Neural cell (in vitro differentiated cells): ENCODE measurements around the gene HEPACAM. TPM values are rescaled to one million over a fixed set of nuclear protein-coding genes. Genes with fewer than 3 reads are reported as not detected.

ENCODE experiments used
- H2AFZ ChIP-seq: fragments of 200-600, 300-800 bp; sonication (generic), shearing (Covaris generic); 2 replicates; pipeline ENCODE4 v1.6.0; 2014; ENCODE audit warnings: low read depth, mild to moderate bottlenecking, antibody characterized with exemption, low read length, moderate library complexity
- H3F3A ChIP-seq: fragments of 200-600 bp; shearing (Covaris generic); 2 replicates; pipeline ENCODE4 v1.6.1; 2016; ENCODE audit warnings: mild to moderate bottlenecking, moderate library complexity, mixed read lengths, antibody characterized with exemption, low read length; ENCODE audit not compliant: insufficient read depth, poor library complexity, severe bottlenecking
- H3K27ac ChIP-seq: fragments of 200-600, 300-800 bp; sonication (generic), shearing (Covaris generic); 2 replicates; pipeline ENCODE4 v1.5.1; 2014; ENCODE audit warnings: mild to moderate bottlenecking, low read length, moderate library complexity
- H3K27me3 ChIP-seq: fragments of 300-800, 200-600 bp; sonication (generic), shearing (Covaris generic); 2 replicates; pipeline ENCODE4 v1.6.0; 2014; ENCODE audit warnings: mild to moderate bottlenecking, low read depth, low read length, moderate library complexity; ENCODE audit not compliant: insufficient read depth
- H3K36me3 ChIP-seq: fragments of 300-800, 200-600 bp; sonication (generic), shearing (Covaris generic); 2 replicates; pipeline ENCODE4 v1.5.1; 2014; ENCODE audit warnings: mild to moderate bottlenecking, antibody characterized with exemption, low read length, moderate library complexity; ENCODE audit not compliant: insufficient read depth
- H3K4me2 ChIP-seq: fragments of 300-800, 200-600 bp; sonication (generic), shearing (Covaris generic); 2 replicates; pipeline ENCODE4 v1.6.0; 2014; ENCODE audit warnings: mild to moderate bottlenecking, low read length
- H3K4me3 ChIP-seq: fragments of 300-800, 200-600 bp; sonication (generic), shearing (Covaris generic); 2 replicates; pipeline ENCODE4 v1.5.1; 2014; ENCODE audit warnings: mild to moderate bottlenecking, low read length, moderate library complexity
- H3K79me2 ChIP-seq: fragments of 200-600 bp; shearing (Covaris generic); replicated peaks from 2 replicates; pipeline ENCODE4 v1.6.0; 2014; ENCODE audit warnings: mild to moderate bottlenecking, low read length, moderate library complexity; ENCODE audit not compliant: insufficient read depth
- H3K9ac ChIP-seq: fragments of 300-800, 200-600 bp; sonication (generic), shearing (Covaris generic); 2 replicates; pipeline ENCODE4 v1.6.1; 2016; ENCODE audit warnings: mild to moderate bottlenecking, low read length, mixed read lengths
- H3K9me2 ChIP-seq: fragments of 200-600 bp; shearing (Covaris generic); 2 replicates; pipeline ENCODE4 v1.6.1; 2016; ENCODE audit warnings: mild to moderate bottlenecking, low read length, mixed read lengths; ENCODE audit not compliant: insufficient read depth
- H3K9me3 ChIP-seq: fragments of 200-600, 300-800 bp; sonication (generic), shearing (Covaris generic); 2 replicates; pipeline ENCODE4 v1.6.1; 2016; ENCODE audit warnings: mild to moderate bottlenecking, mixed run types, low read length, moderate library complexity, mixed read lengths
- H4K20me1 ChIP-seq: fragments of 200-600 bp; shearing (Covaris generic); 2 replicates; pipeline ENCODE4 v1.6.1; 2016; ENCODE audit warnings: mild to moderate bottlenecking, mixed run types; ENCODE audit not compliant: insufficient read depth
- EP300 ChIP-seq: fragments of 450-650 bp; conservative IDR thresholded peaks from 2 replicates; pipeline ENCODE4 v1.6.1; 2014; ENCODE audit warnings: antibody characterized with exemption, mild to moderate bottlenecking, moderate library complexity; ENCODE audit not compliant: poor library complexity, severe bottlenecking
- EZH2 ChIP-seq: fragments of 200-600, 300-800 bp; shearing (Covaris generic), sonication (generic); IDR thresholded peaks from 2 replicates; pipeline ENCODE4 v1.6.1; 2014; ENCODE audit warnings: antibody characterized with exemption, low read length, borderline replicate concordance, mild to moderate bottlenecking; ENCODE audit not compliant: insufficient read depth, poor library complexity, severe bottlenecking
- MXI1 ChIP-seq: fragments of 450-650 bp; conservative IDR thresholded peaks from 2 replicates; pipeline ENCODE4 v1.6.1; 2014; ENCODE audit warnings: antibody characterized with exemption, mild to moderate bottlenecking; ENCODE audit not compliant: poor library complexity, severe bottlenecking
- POLR2AphosphoS5 ChIP-seq: IDR thresholded peaks from 2 replicates; pipeline ENCODE4 v1.6.1; 2012
- RAD21 ChIP-seq: fragments of 450-650 bp; conservative IDR thresholded peaks from 2 replicates; pipeline ENCODE4 v1.6.1; 2014; ENCODE audit warnings: antibody characterized with exemption, mild to moderate bottlenecking, moderate library complexity
- SMC3 ChIP-seq: fragments of 450-650 bp; conservative IDR thresholded peaks from 2 replicates; pipeline ENCODE4 v1.6.1; 2014; ENCODE audit warnings: antibody characterized with exemption, mild to moderate bottlenecking, moderate library complexity; ENCODE audit not compliant: poor library complexity
- TAF1 ChIP-seq: IDR thresholded peaks from 2 replicates; pipeline ENCODE4 v1.6.1; 2012; ENCODE audit warnings: low read depth
- polyA plus RNA-seq: library from polyadenylated mRNA; depleted of rRNA; stranded (reverse); fragments of >200 nt; gene quantifications from 2 replicates; pipeline ENCODE4 v1.2.3, GENCODE V29; 2014
- TF ChIP-seq, protein P1 (sequence below): fragments of 450-650 bp; IDR thresholded peaks from 2 replicates; pipeline ENCODE4 v1.5.1; 2014; ENCODE audit warnings: antibody characterized with exemption, mild to moderate bottlenecking, moderate library complexity; ENCODE audit not compliant: poor library complexity, severe bottlenecking
- TF ChIP-seq, protein P2 (sequence below): IDR thresholded peaks from 2 replicates; pipeline ENCODE4 v1.6.1; 2012; ENCODE audit warnings: borderline replicate concordance

Gene HEPACAM
- polyA plus RNA-seq, 1 donor from 2014 or later: not detected

DNA sequence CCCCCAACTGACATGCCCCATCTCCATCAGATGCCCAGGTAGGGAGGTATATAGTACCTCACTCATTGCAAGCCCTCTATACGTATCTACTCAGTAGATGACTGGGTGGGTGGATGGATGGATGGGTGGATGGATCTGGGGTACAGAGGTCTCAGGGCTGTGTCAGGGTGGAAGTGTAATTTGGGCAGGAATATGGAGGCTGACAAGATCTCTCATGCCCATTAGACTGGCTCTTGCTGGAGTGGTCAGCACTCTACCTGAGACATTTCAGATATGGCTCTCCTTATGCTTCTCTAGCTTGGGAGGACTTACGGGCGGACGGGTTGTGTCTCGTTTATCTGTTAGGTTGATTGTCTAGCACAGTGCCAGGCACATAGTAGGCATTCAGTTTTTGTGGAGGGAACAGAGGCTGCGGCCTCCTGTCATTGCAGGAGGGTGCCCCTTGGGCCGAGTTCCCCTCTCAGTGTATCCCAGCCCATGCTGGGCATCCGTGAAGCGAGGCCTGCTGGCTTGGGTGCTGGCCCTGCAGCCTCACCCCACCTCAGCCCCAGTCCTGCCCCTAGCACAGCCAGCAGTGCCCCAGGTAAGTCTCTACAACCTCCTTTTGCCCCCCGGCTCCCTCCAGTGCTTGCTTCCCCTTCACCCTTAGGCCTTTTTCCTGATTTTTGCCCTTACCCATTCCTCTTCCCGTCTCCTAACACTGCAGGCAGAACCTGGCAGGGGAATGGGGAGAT is 56.9 kb downstream of the HEPACAM start:
- Histone ChIP-seq H3K9me2 (no peaks in the 10 kb centered on the region), H3K4me3 (no peak overlapping the region), H3K27me3 (peaks cover 7% of the 10 kb centered on the region), H4K20me1 (no peaks in the 10 kb centered on the region), H3K27ac (no peak overlapping the region), H2AFZ (no peak overlapping the region), H3K36me3 (no peaks in the 10 kb centered on the region), H3K79me2 (no peaks in the 10 kb centered on the region), H3K9me3 (no peaks in the 10 kb centered on the region), H3K9ac (no peak overlapping the region), H3K4me2 (no peak overlapping the region), H3F3A (no peaks in the 10 kb centered on the region)
- TF ChIP-seq, protein P1, sequence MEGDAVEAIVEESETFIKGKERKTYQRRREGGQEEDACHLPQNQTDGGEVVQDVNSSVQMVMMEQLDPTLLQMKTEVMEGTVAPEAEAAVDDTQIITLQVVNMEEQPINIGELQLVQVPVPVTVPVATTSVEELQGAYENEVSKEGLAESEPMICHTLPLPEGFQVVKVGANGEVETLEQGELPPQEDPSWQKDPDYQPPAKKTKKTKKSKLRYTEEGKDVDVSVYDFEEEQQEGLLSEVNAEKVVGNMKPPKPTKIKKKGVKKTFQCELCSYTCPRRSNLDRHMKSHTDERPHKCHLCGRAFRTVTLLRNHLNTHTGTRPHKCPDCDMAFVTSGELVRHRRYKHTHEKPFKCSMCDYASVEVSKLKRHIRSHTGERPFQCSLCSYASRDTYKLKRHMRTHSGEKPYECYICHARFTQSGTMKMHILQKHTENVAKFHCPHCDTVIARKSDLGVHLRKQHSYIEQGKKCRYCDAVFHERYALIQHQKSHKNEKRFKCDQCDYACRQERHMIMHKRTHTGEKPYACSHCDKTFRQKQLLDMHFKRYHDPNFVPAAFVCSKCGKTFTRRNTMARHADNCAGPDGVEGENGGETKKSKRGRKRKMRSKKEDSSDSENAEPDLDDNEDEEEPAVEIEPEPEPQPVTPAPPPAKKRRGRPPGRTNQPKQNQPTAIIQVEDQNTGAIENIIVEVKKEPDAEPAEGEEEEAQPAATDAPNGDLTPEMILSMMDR: no peak
- TF ChIP-seq EP300: no peak
- TF ChIP-seq POLR2AphosphoS5: no peak

DNA sequence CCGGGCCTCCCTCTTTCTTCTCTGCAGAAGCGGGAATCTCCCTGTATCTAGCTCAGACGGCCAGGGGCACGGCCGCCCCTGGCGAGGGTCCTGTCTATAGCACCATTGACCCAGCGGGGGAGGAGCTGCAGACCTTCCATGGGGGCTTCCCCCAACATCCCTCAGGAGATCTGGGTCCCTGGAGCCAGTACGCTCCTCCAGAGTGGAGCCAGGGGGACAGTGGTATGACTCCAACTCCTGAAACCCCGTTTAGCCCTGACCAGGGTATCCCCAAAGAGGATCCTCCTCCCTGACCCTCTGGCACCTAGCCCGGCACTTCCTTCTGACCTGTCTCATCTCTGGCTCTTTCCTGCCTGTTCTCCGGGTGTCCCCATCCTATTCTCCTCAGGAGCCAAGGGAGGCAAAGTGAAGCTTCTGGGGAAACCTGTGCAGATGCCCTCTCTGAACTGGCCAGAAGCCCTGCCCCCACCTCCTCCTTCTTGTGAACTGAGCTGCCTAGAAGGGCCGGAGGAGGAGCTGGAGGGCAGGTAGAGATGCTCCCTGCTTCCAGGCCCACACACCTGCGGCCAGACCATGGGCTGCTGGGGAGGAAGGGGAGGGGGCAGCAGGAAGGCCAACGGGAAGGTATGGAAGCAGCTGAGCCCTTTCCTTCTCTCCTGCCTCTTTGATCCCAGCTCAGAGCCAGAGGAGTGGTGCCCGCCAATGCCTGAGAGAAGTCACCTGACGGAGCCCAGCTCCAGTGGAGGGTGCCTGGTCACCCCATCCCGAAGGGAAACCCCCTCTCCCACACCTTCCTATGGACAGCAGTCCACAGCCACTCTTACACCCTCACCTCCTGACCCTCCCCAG is 57.7 kb downstream of the HEPACAM start:
- Histone ChIP-seq H3K9me3 (no peaks in the 10 kb centered on the region), H3K4me3 (no peak overlapping the region), H4K20me1 (no peaks in the 10 kb centered on the region), H2AFZ (no peak overlapping the region), H3F3A (no peaks in the 10 kb centered on the region), H3K79me2 (no peaks in the 10 kb centered on the region), H3K9ac (no peak overlapping the region), H3K4me2 (no peak overlapping the region), H3K27ac (no peak overlapping the region), H3K27me3 (peaks cover 7% of the 10 kb centered on the region), H3K36me3 (no peaks in the 10 kb centered on the region), H3K9me2 (no peaks in the 10 kb centered on the region)
- TF ChIP-seq RAD21 (no peak), EP300 (no peak), MXI1 (no peak), TAF1 (no peak), EZH2 (no peak), POLR2AphosphoS5 (no peak), SMC3 (no peak)
- TF ChIP-seq, protein P2, sequence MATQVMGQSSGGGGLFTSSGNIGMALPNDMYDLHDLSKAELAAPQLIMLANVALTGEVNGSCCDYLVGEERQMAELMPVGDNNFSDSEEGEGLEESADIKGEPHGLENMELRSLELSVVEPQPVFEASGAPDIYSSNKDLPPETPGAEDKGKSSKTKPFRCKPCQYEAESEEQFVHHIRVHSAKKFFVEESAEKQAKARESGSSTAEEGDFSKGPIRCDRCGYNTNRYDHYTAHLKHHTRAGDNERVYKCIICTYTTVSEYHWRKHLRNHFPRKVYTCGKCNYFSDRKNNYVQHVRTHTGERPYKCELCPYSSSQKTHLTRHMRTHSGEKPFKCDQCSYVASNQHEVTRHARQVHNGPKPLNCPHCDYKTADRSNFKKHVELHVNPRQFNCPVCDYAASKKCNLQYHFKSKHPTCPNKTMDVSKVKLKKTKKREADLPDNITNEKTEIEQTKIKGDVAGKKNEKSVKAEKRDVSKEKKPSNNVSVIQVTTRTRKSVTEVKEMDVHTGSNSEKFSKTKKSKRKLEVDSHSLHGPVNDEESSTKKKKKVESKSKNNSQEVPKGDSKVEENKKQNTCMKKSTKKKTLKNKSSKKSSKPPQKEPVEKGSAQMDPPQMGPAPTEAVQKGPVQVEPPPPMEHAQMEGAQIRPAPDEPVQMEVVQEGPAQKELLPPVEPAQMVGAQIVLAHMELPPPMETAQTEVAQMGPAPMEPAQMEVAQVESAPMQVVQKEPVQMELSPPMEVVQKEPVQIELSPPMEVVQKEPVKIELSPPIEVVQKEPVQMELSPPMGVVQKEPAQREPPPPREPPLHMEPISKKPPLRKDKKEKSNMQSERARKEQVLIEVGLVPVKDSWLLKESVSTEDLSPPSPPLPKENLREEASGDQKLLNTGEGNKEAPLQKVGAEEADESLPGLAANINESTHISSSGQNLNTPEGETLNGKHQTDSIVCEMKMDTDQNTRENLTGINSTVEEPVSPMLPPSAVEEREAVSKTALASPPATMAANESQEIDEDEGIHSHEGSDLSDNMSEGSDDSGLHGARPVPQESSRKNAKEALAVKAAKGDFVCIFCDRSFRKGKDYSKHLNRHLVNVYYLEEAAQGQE: no peak
- TF ChIP-seq, protein P1: no peak
